GM12892 (cell line): ENCODE measurements around the gene WDFY4.

Experiments
- DNase-seq: peaks from one replicate; pipeline ENCODE4 v3.0.0; 2011; ENCODE audit not compliant: insufficient read length
- FAIRE-seq: peaks from 2 replicates; lab custom pipeline; 2011; peaks lifted over from hg19 to GRCh38; lab: Jason Lieb, UNC
- POLR2A ChIP-seq: IDR thresholded peaks from 2 replicates; pipeline ENCODE4 v1.6.1; 2011; ENCODE audit warnings: low read depth, low read length, control low read depth
- POLR2AphosphoS5 ChIP-seq: IDR thresholded peaks from 2 replicates; pipeline ENCODE4 v1.6.1; 2011; ENCODE audit warnings: low read depth, low read length, control low read depth
- TAF1 ChIP-seq: IDR thresholded peaks from 2 replicates; pipeline ENCODE4 v1.6.1; 2011; ENCODE audit warnings: low read depth, mild to moderate bottlenecking, control low read depth, low read length, borderline replicate concordance

The WDFY4 gene

GRCh38 chr10:48748573-48748972, 63.9 kb downstream of the WDFY4 start:
- peak; percentile 83 for FAIRE-seq
- no peak for DNase-seq
- TF ChIP-seq POLR2AphosphoS5 (no peak), POLR2A (no peak), TAF1 (no peak)

GRCh38 chr10:48749254-48749787, 64.6 kb downstream of the WDFY4 start:
- FAIRE-seq (peak; percentile 75), DNase-seq (no peak)
- no peak for TF ChIP-seq POLR2A
- TF ChIP-seq TAF1 = no peak
- TF ChIP-seq POLR2AphosphoS5 = no peak

GRCh38 chr10:48750019-48750418, 65.3 kb downstream of the WDFY4 start:
- TF ChIP-seq POLR2A (no peak), POLR2AphosphoS5 (no peak), TAF1 (no peak)
- FAIRE-seq (no peak), DNase-seq (no peak)

DNA sequence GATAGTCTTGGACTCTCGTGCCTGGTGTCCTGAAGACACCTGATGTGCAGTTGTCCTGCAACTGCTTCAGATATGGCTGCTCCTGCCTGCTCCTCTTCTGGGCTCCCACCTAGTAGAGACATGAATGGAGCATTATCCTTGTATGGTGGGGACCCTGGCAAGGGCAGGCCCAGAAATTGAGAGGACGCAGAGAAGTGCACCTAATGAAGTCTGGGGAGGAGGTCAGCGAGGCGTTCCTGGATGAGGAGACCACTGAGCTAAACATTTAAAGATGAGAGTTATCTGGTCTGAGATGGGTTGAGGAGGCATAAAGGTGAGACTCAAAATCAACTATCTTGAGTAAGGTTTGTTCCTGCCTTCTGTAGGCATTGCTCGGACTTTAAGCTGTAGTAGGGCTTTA, 66.3 kb downstream of the WDFY4 start:
- FAIRE-seq (no peak), DNase-seq (no peak)
- TF ChIP-seq POLR2A (no peak), TAF1 (no peak), POLR2AphosphoS5 (no peak)

DNA sequence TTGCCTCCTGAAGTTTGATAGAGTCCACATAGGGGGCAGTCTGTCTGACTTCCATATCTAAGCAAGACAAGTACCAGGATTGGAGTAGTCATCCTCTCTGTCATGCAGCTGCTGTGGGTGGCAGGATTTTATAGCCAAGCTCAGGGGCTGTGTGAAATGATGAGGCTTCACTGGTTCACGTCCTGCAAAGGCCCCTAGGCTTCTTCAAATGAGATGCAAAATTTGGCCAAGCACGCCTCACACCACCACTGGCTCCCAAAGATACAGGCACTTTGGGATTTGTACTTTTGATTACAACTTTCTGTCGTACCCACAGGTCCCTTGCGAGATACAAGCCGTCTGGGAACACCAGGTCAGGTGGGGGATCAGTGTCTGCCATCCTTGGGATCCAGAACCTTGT, 67.1 kb downstream of the WDFY4 start:
- DNase-seq (no peak), FAIRE-seq (no peak)
- TF ChIP-seq POLR2A (no peak), TAF1 (no peak), POLR2AphosphoS5 (no peak)

DNA sequence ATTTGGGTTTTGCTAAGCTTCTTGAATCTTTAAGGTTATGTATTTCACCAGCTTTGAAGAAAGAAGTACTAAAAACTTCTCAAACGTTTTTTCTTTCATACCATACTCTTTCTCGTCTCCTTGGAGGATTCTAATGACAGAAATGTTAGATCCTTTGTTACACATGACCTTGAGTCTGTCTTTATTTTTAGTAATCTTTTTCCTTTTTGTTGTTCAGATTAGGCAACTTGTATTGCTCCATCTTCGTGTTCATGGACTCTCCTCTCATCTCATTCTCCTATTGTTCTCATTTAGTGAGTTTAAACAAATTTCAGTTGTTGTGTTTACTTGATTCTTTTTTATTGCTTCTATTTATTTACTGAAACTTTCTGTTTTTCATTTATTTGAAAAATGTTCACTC, 73.7 kb downstream of the WDFY4 start:
- no peak for DNase-seq
- FAIRE-seq = no peak
- TF ChIP-seq POLR2AphosphoS5 (no peak), POLR2A (no peak), TAF1 (no peak)

DNA sequence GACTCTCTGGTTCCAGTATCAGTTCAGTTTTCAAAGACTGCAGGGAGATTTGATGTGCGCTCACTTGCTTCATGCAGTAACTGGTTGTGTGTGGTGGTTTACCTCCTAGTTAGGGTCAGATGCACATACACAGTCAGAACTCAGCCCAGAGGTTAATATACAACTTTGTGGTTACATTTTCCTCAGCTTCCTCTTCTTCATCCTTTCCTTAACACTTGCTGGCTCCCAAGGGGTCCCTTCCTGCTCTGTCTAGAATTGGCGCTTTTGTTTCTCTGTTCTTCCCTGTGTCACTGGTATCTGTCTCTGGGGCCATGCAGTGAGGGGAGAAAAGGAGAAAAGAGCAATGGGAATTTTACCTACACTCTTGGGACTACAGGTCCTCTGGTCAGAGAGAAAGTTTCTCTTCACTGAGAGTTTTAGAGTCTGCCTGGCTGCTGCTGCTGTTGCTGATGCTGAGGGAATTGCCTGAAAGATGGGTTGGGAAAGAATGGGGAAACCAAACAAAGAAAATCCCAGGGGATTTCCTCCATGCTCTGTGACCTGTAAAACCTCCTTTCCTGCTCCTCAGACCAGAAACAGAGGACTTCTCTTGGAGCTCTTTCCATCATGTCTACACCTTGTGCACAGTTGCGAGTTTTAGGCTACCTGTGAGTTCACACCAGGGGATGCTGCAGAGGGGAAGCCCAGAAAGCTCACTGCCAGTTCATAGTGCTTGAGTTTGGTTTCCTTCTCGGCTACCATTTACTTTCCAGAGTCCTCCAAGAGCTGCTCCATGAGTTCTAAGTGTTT, 74.6 kb downstream of the WDFY4 start:
- FAIRE-seq (peak; percentile 88), DNase-seq (no peak)
- TF ChIP-seq TAF1 (no peak), POLR2A (peak; percentile 32; the same call in 1 of the 2 replicates)

GRCh38 chr10:48760983-48761382, 76.3 kb downstream of the WDFY4 start:
- DNase-seq (no peak), FAIRE-seq (no peak)
- no peak for TF ChIP-seq POLR2A
- no peak for TF ChIP-seq POLR2AphosphoS5
- no peak for TF ChIP-seq TAF1

- FAIRE-seq (no peak), DNase-seq (no peak)
- TF ChIP-seq TAF1 (no peak), POLR2AphosphoS5 (no peak), POLR2A (no peak)
Observed at GRCh38 chr10:48762064-48763042, 77.7 kb downstream of the WDFY4 start.

DNA sequence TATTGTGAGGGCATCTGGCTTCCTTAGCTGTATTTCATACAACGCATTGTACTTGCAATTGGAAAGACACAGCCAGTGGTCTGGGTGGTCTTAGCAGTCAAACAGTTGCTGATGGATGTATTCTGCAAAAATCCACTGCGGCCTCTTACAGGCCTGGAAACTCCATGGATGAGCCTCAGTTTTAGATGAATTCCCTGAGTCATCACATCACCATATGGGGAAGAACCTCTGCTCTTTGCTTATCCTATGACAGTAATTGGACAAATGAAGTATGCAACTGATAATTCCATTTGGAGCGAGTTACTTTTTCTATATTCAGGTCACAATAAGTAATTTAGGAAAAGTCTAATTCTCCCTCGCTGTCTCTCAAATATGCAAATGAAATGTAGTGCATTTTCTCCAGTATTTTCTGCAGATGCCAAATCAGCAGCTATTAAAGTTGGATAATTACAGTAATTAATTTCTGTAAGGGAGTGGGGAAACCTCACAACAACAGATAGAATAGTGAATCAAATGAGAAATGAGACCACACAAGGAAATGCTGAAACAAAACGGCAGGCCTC, 78.8 kb downstream of the WDFY4 start:
- no peak for FAIRE-seq
- TF ChIP-seq POLR2AphosphoS5 (no peak), POLR2A (no peak), TAF1 (no peak)
- DNase-seq = no peak

DNA sequence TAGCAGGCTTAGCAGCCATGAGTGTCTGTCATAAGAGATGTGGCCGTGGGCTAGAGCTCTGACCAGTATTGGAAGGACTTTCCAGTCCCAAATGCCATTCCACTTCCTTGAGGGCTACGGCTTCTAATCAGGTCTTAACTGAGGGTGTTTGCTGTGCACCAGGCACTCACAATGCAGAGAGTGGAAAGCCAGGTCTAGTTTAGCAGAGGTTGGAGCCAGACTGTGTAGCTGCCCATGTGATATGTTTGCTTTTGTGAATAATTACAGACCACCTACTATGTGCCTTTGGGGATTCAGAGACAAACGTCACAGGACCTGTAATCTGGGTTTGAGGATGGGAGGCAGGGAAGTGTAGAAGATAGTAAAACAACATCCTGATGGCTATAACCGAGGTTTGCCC, 79.8 kb downstream of the WDFY4 start:
- TF ChIP-seq POLR2A (no peak), POLR2AphosphoS5 (no peak), TAF1 (no peak)
- DNase-seq (no peak), FAIRE-seq (no peak)

DNA sequence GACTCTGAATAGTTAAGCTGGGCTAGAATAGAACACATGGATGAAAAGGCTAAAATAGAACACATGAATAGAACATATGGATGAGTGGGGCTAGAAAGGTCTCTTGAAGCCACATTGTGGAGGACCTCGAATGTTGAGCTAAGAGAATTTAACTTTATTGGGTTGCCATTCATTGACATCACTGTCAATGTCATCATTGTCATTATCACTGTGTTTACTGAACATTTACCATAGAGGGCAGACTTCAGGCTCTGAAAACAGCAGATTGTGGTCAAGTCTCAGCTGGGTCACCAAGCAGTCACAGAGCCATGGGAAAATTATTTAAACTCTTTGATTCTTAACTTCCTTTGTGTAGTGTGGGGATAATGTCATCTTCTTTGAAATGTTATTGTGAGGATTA, 80.4 kb downstream of the WDFY4 start:
- FAIRE-seq (peak; percentile 46), DNase-seq (no peak)
- TF ChIP-seq POLR2A = no peak

GRCh38 chr10:48765527-48765926, 80.9 kb downstream of the WDFY4 start:
- no peak for TF ChIP-seq POLR2AphosphoS5
- no peak for TF ChIP-seq TAF1
- no peak for TF ChIP-seq POLR2A
- FAIRE-seq (no peak), DNase-seq (no peak)
